ENCODE results near the gene ADAMTSL2. TPM values are rescaled to one million over a fixed set of nuclear protein-coding genes. Genes with fewer than 3 reads are reported as not detected.

The ADAMTSL2 gene
- total RNA-seq, 1 donor from 2014 or later, result 1.3 TPM

GRCh38 chr9:133492061-133493021 is 42.2 kb upstream of the ADAMTSL2 start:
- H3K9me3 Mint-ChIP-seq (ENCODE audit: unreplicated experiment), result peaks cover 3% of the 10 kb centered on the region
- TF ChIP-seq CTCF (IDR thresholded peaks at IDR 0.05; ENCODE audit: partially characterized antibody, unreplicated experiment), result no peak
- H3K4me3 Mint-ChIP-seq (ENCODE audit: unreplicated experiment), result no peak overlapping the region
- DNase-seq, result peak; percentile 16
- H3K36me3 Mint-ChIP-seq (ENCODE audit: unreplicated experiment), result no peaks in the 10 kb centered on the region
- H3K27me3 Mint-ChIP-seq (ENCODE audit: unreplicated experiment), result peaks cover 4% of the 10 kb centered on the region
- peaks cover 8% of the 10 kb centered on the region for H3K4me1 Mint-ChIP-seq (ENCODE audit: low read depth, unreplicated experiment)
- no peak overlapping the region for H3K27ac Mint-ChIP-seq (ENCODE audit: unreplicated experiment)

GRCh38 chr9:133493428-133493827 is 41.1 kb upstream of the ADAMTSL2 start:
- peaks cover 4% of the 10 kb centered on the region for H3K27me3 Mint-ChIP-seq (ENCODE audit: unreplicated experiment)
- no peak overlapping the region for H3K27ac Mint-ChIP-seq (ENCODE audit: unreplicated experiment)

GRCh38 chr9:133493845-133494540 is 40.5 kb upstream of the ADAMTSL2 start:
- H3K4me1 Mint-ChIP-seq (ENCODE audit: low read depth, unreplicated experiment), result peaks cover 12% of the 10 kb centered on the region
- H3K36me3 Mint-ChIP-seq (ENCODE audit: unreplicated experiment), result no peaks in the 10 kb centered on the region
- H3K27ac Mint-ChIP-seq (ENCODE audit: unreplicated experiment), result no peak overlapping the region
- H3K4me3 Mint-ChIP-seq (ENCODE audit: unreplicated experiment), result no peak overlapping the region
- DNase-seq, result peak; percentile 14
- TF ChIP-seq CTCF (IDR thresholded peaks at IDR 0.05; ENCODE audit: partially characterized antibody, unreplicated experiment), result no peak
- peaks cover 10% of the 10 kb centered on the region for H3K9me3 Mint-ChIP-seq (ENCODE audit: unreplicated experiment)
- H3K27me3 Mint-ChIP-seq (ENCODE audit: unreplicated experiment), result peaks cover 7% of the 10 kb centered on the region

More at GRCh38 chr9:133493428-133493827, 41.1 kb upstream of the ADAMTSL2 start:
- peak; percentile 16 for DNase-seq
- no peak for TF ChIP-seq CTCF (IDR thresholded peaks at IDR 0.05; ENCODE audit: partially characterized antibody, unreplicated experiment)
- Mint-ChIP-seq H3K9me3 (ENCODE audit: unreplicated experiment) (peaks cover 8% of the 10 kb centered on the region), H3K4me1 (ENCODE audit: low read depth, unreplicated experiment) (peaks cover 10% of the 10 kb centered on the region), H3K36me3 (ENCODE audit: unreplicated experiment) (no peaks in the 10 kb centered on the region), H3K4me3 (ENCODE audit: unreplicated experiment) (no peak overlapping the region)

- no peaks in the 10 kb centered on the region for H3K36me3 Mint-ChIP-seq (ENCODE audit: unreplicated experiment)
- peaks cover 3% of the 10 kb centered on the region for H3K27me3 Mint-ChIP-seq (ENCODE audit: unreplicated experiment)
- peaks cover 9% of the 10 kb centered on the region for H3K9me3 Mint-ChIP-seq (ENCODE audit: unreplicated experiment)
- DNase-seq, result peak; percentile 9
- H3K4me3 Mint-ChIP-seq (ENCODE audit: unreplicated experiment), result no peak overlapping the region
- H3K4me1 Mint-ChIP-seq (ENCODE audit: low read depth, unreplicated experiment), result peaks cover 10% of the 10 kb centered on the region
- TF ChIP-seq CTCF (IDR thresholded peaks at IDR 0.05; ENCODE audit: partially characterized antibody, unreplicated experiment), result no peak
- H3K27ac Mint-ChIP-seq (ENCODE audit: unreplicated experiment), result no peak overlapping the region
Observed at GRCh38 chr9:133494636-133495326, 39.7 kb upstream of the ADAMTSL2 start.

Measured in glutamatergic neuron (in vitro differentiated cells).